Stimulated activated CD4-positive, alpha-beta T cell treated with anti-CD3 and anti-CD28 coated beads, Interleukin-4, amount 100 ng/mL, for 24 hours (primary cell): ENCODE data around the gene TGIF1.
"Not testable (repeated sequence)": the region's sequence is repeated elsewhere in the genome, so short reads cannot be mapped to it uniquely, and the experiment has no call there.

Experiments used
- DNase-seq: peaks from one replicate; pipeline ENCODE4 v3.0.0-alpha.2; 2020

The TGIF1 gene

GRCh38 chr18:3450012-3450798 is at the start of gene TGIF1:
Gene TGIF1, plus strand, starts transcription at chr18:3450172. Its CDS starts 318 bp downstream, at chr18:3450490.
- peak; percentile 72 for DNase-seq

GRCh38 chr18:3400567-3401296 is 49.2 kb upstream of the TGIF1 start:
- DNase-seq: no peak

- DNase-seq: no peak
Observed at GRCh38 chr18:3401669-3402620, 48.0 kb upstream of the TGIF1 start.

- no peak for DNase-seq
Observed at GRCh38 chr18:3402982-3403451, 47.0 kb upstream of the TGIF1 start.

GRCh38 chr18:3405713-3406112 is 44.3 kb upstream of the TGIF1 start:
- no peak for DNase-seq

- DNase-seq: no peak
Observed at GRCh38 chr18:3408107-3408506, 41.9 kb upstream of the TGIF1 start.

GRCh38 chr18:3409811-3410210 is 40.2 kb upstream of the TGIF1 start:
- no peak for DNase-seq

- DNase-seq: no peak
Observed at GRCh38 chr18:3410273-3410672, 39.7 kb upstream of the TGIF1 start.

GRCh38 chr18:3410876-3411275 is 39.1 kb upstream of the TGIF1 start:
- DNase-seq: not testable (repeated sequence)

GRCh38 chr18:3411327-3411726 is 38.6 kb upstream of the TGIF1 start:
- no peak for DNase-seq

GRCh38 chr18:3411854-3412268 is 38.1 kb upstream of the TGIF1 start:
- peak; percentile 10 for DNase-seq

- DNase-seq: peak; percentile 49
Observed at GRCh38 chr18:3412528-3412927, 37.4 kb upstream of the TGIF1 start.

- DNase-seq: no peak
Observed at GRCh38 chr18:3415110-3415509, 34.9 kb upstream of the TGIF1 start.

GRCh38 chr18:3418083-3418482 is 31.9 kb upstream of the TGIF1 start:
- DNase-seq: no peak

GRCh38 chr18:3420919-3421279 is 29.1 kb upstream of the TGIF1 start:
- DNase-seq: no peak

GRCh38 chr18:3422905-3423304 is 27.1 kb upstream of the TGIF1 start:
- no peak for DNase-seq

GRCh38 chr18:3424280-3424890 is 25.6 kb upstream of the TGIF1 start:
- no peak for DNase-seq

- DNase-seq: no peak
Observed at GRCh38 chr18:3425030-3425429, 24.9 kb upstream of the TGIF1 start.

GRCh38 chr18:3425446-3425845 is 24.5 kb upstream of the TGIF1 start:
- DNase-seq: no peak

- no peak for DNase-seq
Observed at GRCh38 chr18:3426074-3426473, 23.9 kb upstream of the TGIF1 start.

- DNase-seq: no peak
Observed at GRCh38 chr18:3427944-3428343, 22.0 kb upstream of the TGIF1 start.

- DNase-seq: no peak
Observed at GRCh38 chr18:3429121-3429520, 20.9 kb upstream of the TGIF1 start.

- no peak for DNase-seq
Observed at GRCh38 chr18:3434685-3435084, 15.3 kb upstream of the TGIF1 start.
